ENCODE data around the gene IFNG.
A peak's percentile ranks its signal among the peaks of the same experiment; 100 is the strongest.
"Not testable (repeated sequence)": the region's sequence is repeated elsewhere in the genome, so short reads cannot be mapped to it uniquely, and the experiment has no call there.

The IFNG gene

DNA sequence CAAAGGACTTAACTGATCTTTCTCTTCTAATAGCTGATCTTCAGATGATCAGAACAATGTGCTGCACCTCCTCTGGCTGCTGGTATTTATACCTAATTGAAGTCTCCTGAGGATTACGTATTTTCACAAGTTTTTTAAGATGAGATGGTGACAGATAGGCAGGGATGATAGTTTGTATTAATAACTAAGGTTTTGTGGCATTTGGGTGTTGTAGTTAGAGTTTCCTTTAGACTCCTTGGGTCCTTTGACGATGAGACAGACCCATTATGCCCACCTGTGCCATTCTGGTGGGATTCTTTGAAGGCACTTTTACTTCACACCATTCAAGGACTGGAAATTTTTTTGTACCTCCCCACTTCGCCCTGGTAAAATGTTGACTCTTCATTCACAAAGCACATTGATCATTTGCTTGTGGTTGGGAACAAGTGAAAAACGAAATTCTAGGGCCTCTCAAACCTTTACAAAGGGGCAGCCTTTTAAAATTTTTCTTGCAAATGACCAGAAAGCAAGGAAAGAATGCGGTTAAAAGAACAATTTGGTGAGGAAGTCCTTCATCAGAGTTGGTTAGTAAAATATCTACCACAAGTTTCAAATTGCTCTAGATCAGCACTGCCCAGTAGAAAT is at the start of gene IFNG:
IFNG (minus strand) TSS at position 60 of the 624 bp plus-strand sequence. CDS start 125 bp downstream, outside the sequence.
- H3K27ac Mint-ChIP-seq, result peak within 1 kb of the TSS; percentile 76
- peaks cover 32% of the 10 kb centered on the region for H3K4me1 Mint-ChIP-seq

GRCh38 chr12:68209048-68209728 is 49.6 kb upstream of the IFNG start:
- H3K27me3 Mint-ChIP-seq, H3K36me3 Mint-ChIP-seq, H3K27ac Mint-ChIP-seq, H3K4me3 Mint-ChIP-seq, H3K9me3 Mint-ChIP-seq: not testable (repeated sequence)
- H3K4me1 Mint-ChIP-seq, result peaks cover 14% of the 10 kb centered on the region

More for the DNA sequence above, at the start of gene IFNG:
- Mint-ChIP-seq H3K36me3 (no peaks in the 10 kb centered on the region), H3K4me3 (peak within 1 kb of the TSS; percentile 40), H3K27me3 (no peaks in the 10 kb centered on the region), H3K9me3 (no peaks in the 10 kb centered on the region)

DNA sequence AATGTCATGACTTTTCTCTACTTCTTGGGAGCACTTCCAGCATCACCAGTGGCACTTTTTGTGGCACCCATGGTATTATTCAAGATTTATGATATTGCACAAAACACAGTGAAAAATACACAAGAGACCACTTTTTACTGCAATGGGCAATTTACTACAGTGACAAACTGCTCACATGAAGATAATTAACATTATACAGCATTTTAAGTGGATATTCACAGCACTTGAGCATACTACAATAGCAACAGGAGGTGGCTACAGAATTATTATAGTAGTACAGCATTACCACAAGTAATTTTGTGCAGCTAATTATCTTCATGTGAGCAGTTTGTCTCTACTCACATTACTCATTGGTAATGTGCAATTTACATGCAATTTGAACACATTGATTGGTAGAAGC is 47.7 kb upstream of the IFNG start:
- no peak overlapping the region for H3K27ac Mint-ChIP-seq
- no peaks in the 10 kb centered on the region for H3K36me3 Mint-ChIP-seq
- no peak overlapping the region for H3K4me3 Mint-ChIP-seq
- H3K4me1 Mint-ChIP-seq, result peaks cover 21% of the 10 kb centered on the region
- H3K9me3 Mint-ChIP-seq, result no peaks in the 10 kb centered on the region
- no peaks in the 10 kb centered on the region for H3K27me3 Mint-ChIP-seq

DNA sequence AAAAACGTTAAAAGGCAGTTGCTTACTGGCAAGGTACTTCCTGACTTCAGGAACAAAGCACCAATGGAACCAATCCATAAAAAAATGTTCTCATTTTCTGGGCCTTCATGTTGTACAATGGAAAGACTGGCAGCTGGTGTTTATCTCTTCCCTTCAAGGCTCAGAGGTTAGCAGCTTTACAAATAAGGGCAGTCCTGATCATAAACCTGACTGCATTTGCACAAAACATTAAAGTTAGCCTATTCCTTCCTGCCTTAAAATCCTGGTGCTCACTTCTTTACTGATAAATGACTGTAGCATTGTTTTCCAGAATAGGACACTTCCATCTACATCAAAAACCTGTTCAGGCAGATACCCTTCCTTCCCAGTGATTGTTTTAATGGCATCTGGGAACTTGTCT is 46.9 kb upstream of the IFNG start:
- H3K36me3 Mint-ChIP-seq, result no peaks in the 10 kb centered on the region

DNA sequence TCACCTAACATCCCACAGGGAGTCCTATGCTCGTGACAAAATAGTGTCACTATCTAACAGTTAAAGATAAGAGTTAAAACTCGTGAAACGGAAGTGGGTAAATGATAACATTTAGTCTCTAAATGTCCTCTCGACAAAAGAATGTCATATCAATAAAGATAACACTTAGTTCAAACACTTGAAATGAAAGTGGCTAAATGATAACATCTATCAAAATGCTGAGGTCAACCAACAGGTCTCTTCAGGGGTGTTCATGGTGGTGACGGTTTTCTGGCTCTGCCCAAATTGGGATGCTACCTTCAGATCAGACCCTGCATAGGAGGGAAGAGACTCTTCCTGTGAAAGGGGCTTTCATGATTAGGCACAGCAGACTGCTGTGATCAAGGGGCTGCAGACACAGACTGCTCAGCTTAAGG is 43.9 kb upstream of the IFNG start:
- peaks cover 28% of the 10 kb centered on the region for H3K4me1 Mint-ChIP-seq
- no peaks in the 10 kb centered on the region for H3K9me3 Mint-ChIP-seq
- H3K4me3 Mint-ChIP-seq, result no peak overlapping the region
- no peaks in the 10 kb centered on the region for H3K27me3 Mint-ChIP-seq
- H3K36me3 Mint-ChIP-seq, result no peaks in the 10 kb centered on the region
- H3K27ac Mint-ChIP-seq, result no peak overlapping the region

More for the DNA sequence above, 46.9 kb upstream of the IFNG start:
- no peak overlapping the region for H3K27ac Mint-ChIP-seq
- no peaks in the 10 kb centered on the region for H3K9me3 Mint-ChIP-seq
- no peaks in the 10 kb centered on the region for H3K27me3 Mint-ChIP-seq
- no peak overlapping the region for H3K4me3 Mint-ChIP-seq
- peaks cover 17% of the 10 kb centered on the region for H3K4me1 Mint-ChIP-seq

- Mint-ChIP-seq H3K4me3 (no peak overlapping the region), H3K27ac (no peak overlapping the region), H3K9me3 (no peaks in the 10 kb centered on the region), H3K4me1 (peaks cover 28% of the 10 kb centered on the region), H3K27me3 (no peaks in the 10 kb centered on the region), H3K36me3 (no peaks in the 10 kb centered on the region)
Observed at GRCh38 chr12:68200854-68201253, 41.3 kb upstream of the IFNG start.

GRCh38 chr12:68199127-68199526 is 39.6 kb upstream of the IFNG start:
- Mint-ChIP-seq H3K36me3 (no peaks in the 10 kb centered on the region), H3K4me1 (peaks cover 28% of the 10 kb centered on the region), H3K4me3 (no peak overlapping the region), H3K27ac (no peak overlapping the region), H3K27me3 (no peaks in the 10 kb centered on the region), H3K9me3 (no peaks in the 10 kb centered on the region)

DNA sequence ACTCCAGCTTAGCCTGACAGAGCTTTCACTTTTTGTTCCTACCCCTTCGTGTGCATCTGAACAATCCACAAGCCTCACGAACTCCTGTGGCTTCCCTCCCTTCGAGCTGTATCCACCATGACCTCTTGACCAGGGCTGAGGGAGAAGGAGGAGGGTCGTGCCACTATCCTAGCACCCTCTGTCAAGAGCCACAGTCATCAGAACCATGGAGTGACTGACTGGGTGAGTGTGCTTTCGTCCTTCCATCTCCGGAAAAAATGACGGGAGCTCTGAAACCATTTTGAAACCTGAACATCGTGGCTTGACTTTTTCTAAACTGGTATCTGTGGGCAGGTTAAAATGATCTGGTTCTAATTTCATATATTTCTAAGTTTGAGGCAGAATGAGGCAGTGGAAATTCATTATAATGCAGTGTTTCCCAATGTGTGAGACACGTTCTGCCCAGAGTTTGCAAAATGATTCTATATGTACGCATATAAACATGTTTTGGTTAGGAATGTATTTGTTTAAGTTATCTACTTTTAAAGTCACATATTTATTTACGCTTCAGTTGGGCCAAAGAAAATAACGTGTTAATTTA is 39.1 kb upstream of the IFNG start:
- Mint-ChIP-seq H3K4me3 (no peak overlapping the region), H3K36me3 (no peaks in the 10 kb centered on the region), H3K4me1 (peaks cover 27% of the 10 kb centered on the region), H3K9me3 (no peaks in the 10 kb centered on the region), H3K27me3 (no peaks in the 10 kb centered on the region), H3K27ac (peak overlapping the region; percentile 1)

GRCh38 chr12:68190301-68190700 is 30.8 kb upstream of the IFNG start:
- peak overlapping the region; percentile 34 for H3K4me3 Mint-ChIP-seq
- H3K9me3 Mint-ChIP-seq, result no peaks in the 10 kb centered on the region
- peak overlapping the region; percentile 60 for H3K27ac Mint-ChIP-seq
- no peaks in the 10 kb centered on the region for H3K27me3 Mint-ChIP-seq
- peaks cover 34% of the 10 kb centered on the region for H3K4me1 Mint-ChIP-seq
- H3K36me3 Mint-ChIP-seq, result no peaks in the 10 kb centered on the region

GRCh38 chr12:68189821-68190242 is 30.3 kb upstream of the IFNG start:
- peak overlapping the region; percentile 84 for H3K27ac Mint-ChIP-seq
- H3K9me3 Mint-ChIP-seq, result no peaks in the 10 kb centered on the region
- no peaks in the 10 kb centered on the region for H3K27me3 Mint-ChIP-seq
- H3K4me3 Mint-ChIP-seq, result peak overlapping the region; percentile 43
- no peaks in the 10 kb centered on the region for H3K36me3 Mint-ChIP-seq
- peaks cover 34% of the 10 kb centered on the region for H3K4me1 Mint-ChIP-seq

DNA sequence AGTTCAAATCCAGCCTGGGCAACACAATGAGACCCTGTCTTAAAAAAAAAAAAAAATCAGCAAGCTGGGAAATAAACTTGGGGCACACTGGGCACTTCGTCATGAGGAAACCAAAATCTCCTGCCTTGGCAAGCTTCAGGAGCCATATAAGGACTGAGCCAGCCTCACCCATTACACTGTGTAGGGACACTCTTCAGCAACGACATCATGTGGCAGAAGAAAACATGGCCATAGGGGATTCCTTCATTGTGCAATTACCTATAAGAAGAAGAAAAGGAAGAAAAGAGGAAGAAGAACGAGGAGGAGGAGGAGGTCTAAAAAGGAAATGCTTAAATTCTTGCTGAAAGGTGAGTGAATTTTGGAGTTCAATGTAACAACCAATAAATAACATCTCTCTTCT is 26.1 kb upstream of the IFNG start:
- Mint-ChIP-seq H3K27me3 (no peaks in the 10 kb centered on the region), H3K27ac (no peak overlapping the region), H3K36me3 (no peaks in the 10 kb centered on the region), H3K4me1 (peaks cover 39% of the 10 kb centered on the region), H3K9me3 (peaks cover 4% of the 10 kb centered on the region), H3K4me3 (no peak overlapping the region)

DNA sequence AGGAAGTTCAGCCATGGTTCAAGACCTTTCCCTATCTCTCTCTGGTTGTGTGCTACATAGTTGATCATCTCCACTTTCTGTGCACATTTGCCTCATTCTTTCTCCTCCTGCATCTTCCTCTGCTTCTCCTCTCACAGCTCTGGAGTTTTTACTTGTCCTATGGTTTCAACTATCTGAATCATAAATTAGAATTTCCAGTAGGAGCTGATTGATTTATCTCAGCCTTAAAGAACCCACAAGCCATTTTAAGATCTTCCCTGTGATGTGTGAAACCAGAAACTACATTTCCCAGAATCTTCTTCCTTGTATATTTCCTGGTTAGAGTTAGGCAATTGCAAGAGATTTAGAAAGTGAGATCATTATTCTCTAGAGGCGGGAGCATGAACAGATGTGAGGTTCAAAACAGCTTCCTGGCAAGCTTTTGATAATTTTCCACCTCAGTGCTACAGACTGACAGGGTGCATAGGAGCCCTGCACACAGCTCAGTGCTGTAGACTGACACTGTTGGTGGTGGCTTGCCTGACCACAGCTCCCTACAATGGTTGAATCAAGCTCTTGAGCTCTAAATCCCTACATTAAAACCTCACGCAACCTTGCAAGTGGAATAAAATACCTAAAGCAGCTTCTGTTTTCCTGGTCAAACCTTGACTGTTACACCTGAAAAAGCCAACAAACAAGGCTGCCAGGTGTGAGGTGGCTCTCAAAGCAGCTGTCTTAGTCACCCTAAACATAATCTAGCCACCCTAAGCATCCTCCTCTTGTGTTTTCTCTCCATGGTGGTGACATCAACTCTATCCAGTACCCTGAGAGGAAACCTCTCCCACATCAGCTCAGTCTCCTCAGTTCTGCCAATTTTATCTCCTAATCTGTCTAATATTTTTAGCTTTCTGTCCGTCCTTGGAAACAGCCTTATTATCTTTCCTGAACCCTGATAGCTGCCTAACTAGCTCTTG is 21.5 kb upstream of the IFNG start:
- H3K36me3 Mint-ChIP-seq, result no peaks in the 10 kb centered on the region
- H3K27me3 Mint-ChIP-seq, result no peaks in the 10 kb centered on the region
- peak overlapping the region; percentile 35 for H3K4me3 Mint-ChIP-seq
- peaks cover 57% of the 10 kb centered on the region for H3K4me1 Mint-ChIP-seq
- peaks cover 10% of the 10 kb centered on the region for H3K9me3 Mint-ChIP-seq
- peak overlapping the region; percentile 79 for H3K27ac Mint-ChIP-seq

DNA sequence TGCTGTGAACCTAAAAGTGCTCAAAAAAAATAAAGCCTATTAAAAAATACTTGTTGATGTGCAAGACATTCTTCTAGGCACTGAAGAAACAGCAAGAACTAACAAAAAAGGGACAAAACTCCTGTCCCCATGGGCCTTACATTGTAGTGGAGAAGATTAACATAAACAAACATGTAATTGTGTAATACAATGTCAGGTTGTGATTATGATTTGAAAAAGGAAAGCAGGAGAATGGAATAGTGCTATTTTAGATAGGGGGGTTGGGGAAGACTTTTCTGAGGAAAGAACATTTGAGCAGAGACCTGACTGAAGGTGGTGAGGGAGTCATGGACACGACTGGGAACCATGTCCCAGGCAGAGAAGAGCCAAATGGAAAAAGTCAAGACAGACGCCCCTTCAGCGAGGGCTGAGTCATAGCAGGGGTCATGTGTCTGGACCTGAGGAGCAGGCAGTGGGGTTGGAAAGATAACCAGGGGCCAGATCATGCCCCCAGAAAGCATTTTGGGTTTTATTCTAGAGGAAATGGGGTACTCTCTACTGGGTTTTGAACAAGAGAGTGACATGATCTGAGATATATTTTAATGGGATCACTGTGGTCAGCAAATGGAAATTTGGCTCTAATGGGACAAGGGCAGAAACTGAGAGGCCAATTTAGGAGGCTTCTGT is 19.4 kb upstream of the IFNG start:
- Mint-ChIP-seq H3K4me3 (no peak overlapping the region), H3K36me3 (no peaks in the 10 kb centered on the region), H3K4me1 (peaks cover 78% of the 10 kb centered on the region), H3K9me3 (peaks cover 17% of the 10 kb centered on the region), H3K27ac (peak overlapping the region; percentile 90), H3K27me3 (no peaks in the 10 kb centered on the region)

DNA sequence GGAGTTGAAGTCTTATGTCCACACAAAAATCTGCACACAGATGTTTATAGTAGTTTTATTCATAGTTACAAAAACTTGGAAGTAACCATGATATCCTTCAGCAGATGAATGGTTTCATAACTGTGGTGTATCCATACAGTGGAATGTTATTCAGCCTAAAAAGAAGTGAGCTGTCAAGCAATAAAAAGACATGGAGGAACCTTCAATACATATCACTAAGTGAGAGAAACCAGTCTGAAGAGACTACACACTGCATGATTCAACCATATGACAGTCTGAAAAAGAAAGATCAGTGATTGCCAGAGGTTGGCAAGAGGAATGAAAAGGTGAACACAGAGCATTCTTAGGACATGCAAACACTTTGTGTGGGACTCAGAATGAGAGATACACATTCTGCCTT is 18.6 kb upstream of the IFNG start:
- no peak overlapping the region for H3K4me3 Mint-ChIP-seq
- peaks cover 84% of the 10 kb centered on the region for H3K4me1 Mint-ChIP-seq
- H3K27ac Mint-ChIP-seq, result peak overlapping the region; percentile 46
- no peaks in the 10 kb centered on the region for H3K36me3 Mint-ChIP-seq
- peaks cover 17% of the 10 kb centered on the region for H3K9me3 Mint-ChIP-seq
- no peaks in the 10 kb centered on the region for H3K27me3 Mint-ChIP-seq

DNA sequence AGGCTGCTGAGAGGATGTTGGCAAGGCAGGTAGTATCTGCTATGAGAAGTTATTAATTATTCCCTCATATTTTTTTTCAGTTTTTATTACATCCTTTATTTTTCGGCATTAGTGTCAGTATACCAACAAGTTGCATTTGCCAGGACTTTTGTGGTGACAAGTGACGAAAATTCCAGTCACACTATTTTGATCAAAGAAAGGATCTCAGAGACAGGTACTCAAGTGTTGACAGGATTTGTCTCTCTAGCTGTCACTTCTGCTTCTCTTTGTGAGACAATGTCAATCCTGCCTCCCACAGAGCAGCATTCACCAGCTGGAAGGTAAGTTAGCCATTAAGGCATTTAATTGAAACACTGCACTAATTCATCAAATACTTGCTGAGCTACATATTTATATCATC is 18.0 kb upstream of the IFNG start:
- peak overlapping the region; percentile 76 for H3K27ac Mint-ChIP-seq
- peaks cover 84% of the 10 kb centered on the region for H3K4me1 Mint-ChIP-seq
- no peaks in the 10 kb centered on the region for H3K36me3 Mint-ChIP-seq
- H3K27me3 Mint-ChIP-seq, result no peaks in the 10 kb centered on the region
- H3K4me3 Mint-ChIP-seq, result no peak overlapping the region
- H3K9me3 Mint-ChIP-seq, result peaks cover 17% of the 10 kb centered on the region
